Caco-2 (cell line): ENCODE measurements around the gene MC1R. TPM values are rescaled to one million over a fixed set of nuclear protein-coding genes. Genes with fewer than 3 reads are reported as not detected.

Experiments used
- BruUV-seq: library from RNA; stranded (reverse); fragments of 400-500 nt; replicated peaks from 2 replicates; lab custom pipeline; 2021; lab: Mats Ljungman, UMichigan
- CTCF ChIA-PET: fragments of 300-600 bp; sonication (Branson Sonifier 250); formaldehyde crosslinking; loops from one replicate; lab custom pipeline; 2022; ENCODE audit warnings: antibody characterized with exemption; lab: Charles Lee
- POLR2A ChIA-PET: fragments of 300-600 bp; sonication (Branson Sonifier 250); formaldehyde crosslinking; loops from one replicate; lab custom pipeline; 2022; ENCODE audit warnings: antibody characterized with exemption; lab: Charles Lee
- DNase-seq, 2 experiments: peaks; one replicate each; pipeline versions ENCODE4 v3.0.0 to v3.0.0-alpha.2; 2020 to 2022
- H3K27me3 ChIP-seq: replicated peaks from 2 replicates; pipeline ENCODE4 v1.6.0; 2011; ENCODE audit warnings: low read length; ENCODE audit not compliant: control insufficient read depth, insufficient read depth
- H3K36me3 ChIP-seq: 2 replicates; pipeline ENCODE4 v1.5.1; 2011; ENCODE audit warnings: low read length; ENCODE audit not compliant: control insufficient read depth, insufficient read depth
- H3K4me1 ChIP-seq: fragments of 250-450 bp; sonication (Bioruptor Pico); 2 replicates; pipeline ENCODE4 v1.5.1; 2020; ENCODE audit warnings: mild to moderate bottlenecking
- H3K4me3 ChIP-seq: 2 replicates; pipeline ENCODE4 v1.5.1; 2011; ENCODE audit warnings: low read depth, mild to moderate bottlenecking, control low read depth, low read length
- H3K9me3 ChIP-seq: fragments of 250-450 bp; sonication (Bioruptor Pico); 2 replicates; pipeline ENCODE4 v1.5.1; 2020; ENCODE audit warnings: mild to moderate bottlenecking, moderate library complexity
- H3K27ac Mint-ChIP-seq: one replicate; pipeline ENCODE4 v1.8.0; 2022; ENCODE audit warnings: mixed read lengths; ENCODE audit not compliant: unreplicated experiment
- H3K27me3 Mint-ChIP-seq: one replicate; pipeline ENCODE4 v1.8.0; 2022; ENCODE audit warnings: mixed read lengths; ENCODE audit not compliant: insufficient read depth, unreplicated experiment
- H3K36me3 Mint-ChIP-seq: one replicate; pipeline ENCODE4 v1.8.0; 2022; ENCODE audit warnings: mild to moderate bottlenecking, mixed read lengths; ENCODE audit not compliant: insufficient read depth, unreplicated experiment
- H3K4me1 Mint-ChIP-seq: one replicate; pipeline ENCODE4 v1.8.0; 2022; ENCODE audit warnings: low read depth, mixed read lengths; ENCODE audit not compliant: unreplicated experiment
- H3K4me3 Mint-ChIP-seq: one replicate; pipeline ENCODE4 v1.8.0; 2022; ENCODE audit warnings: mild to moderate bottlenecking, moderate library complexity, mixed read lengths; ENCODE audit not compliant: unreplicated experiment
- H3K9me3 Mint-ChIP-seq: one replicate; pipeline ENCODE4 v1.8.0; 2022; ENCODE audit warnings: mixed read lengths; ENCODE audit not compliant: unreplicated experiment
- CTCF ChIP-seq, 2 experiments: fragments of 200-600 bp in 1 of 2; IDR thresholded peaks; 1 replicate in 1 of 2; 2 replicates in 1 of 2; pipeline versions ENCODE4 v1.5.1 to v1.8.0; 2011 to 2022; ENCODE audit warnings: antibody characterized with exemption in 1 of 2, control low read depth in 1 of 2, inconsistent platforms in 1 of 2, low read depth in 1 of 2, low read length in 1 of 2, mild to moderate bottlenecking in 1 of 2, moderate library complexity in 1 of 2; ENCODE audit not compliant: insufficient read depth in 1 of 2, severe bottlenecking in 1 of 2, unreplicated experiment in 1 of 2
- intact Hi-C: fragments of 100-400 bp; cut with micrococcal nuclease; formaldehyde crosslinking; loops from one replicate; pipeline ENCODE4 v1.10.0; 2022; ENCODE audit not compliant: unreplicated experiment
- total RNA-seq: library from RNA; stranded (reverse); gene quantifications from 2 replicates; pipeline ENCODE4 v1.2.3, GENCODE V29; 2022

The MC1R gene
- total RNA-seq, 1 experiment from 2014 or later, result 6.5 TPM

- H3K27me3 ChIP-seq, result no peaks in the 10 kb centered on the region
- POLR2A ChIA-PET, result interaction anchor here (0.6 kb wide), 1 partner anchor 511 kb away, joined by 3 read pairs; no protein-coding TSS in a partner anchor
- intact Hi-C loops, result no loop called here
- Mint-ChIP-seq H3K4me1 (no peaks in the 10 kb centered on the region), H3K9me3 (no peaks in the 10 kb centered on the region), H3K27ac (no peak overlapping the region), H3K36me3 (peaks cover 52% of the 10 kb centered on the region), H3K4me3 (no peak overlapping the region), H3K27me3 (no peaks in the 10 kb centered on the region)
- BruUV-seq, result no TSS peak
- H3K4me1 ChIP-seq, result no peaks in the 10 kb centered on the region
- CTCF ChIA-PET, result interaction anchor here (0.6 kb wide), 1 partner anchor 256 kb away, joined by 7 read pairs; the partner anchor contains the start of gene SPATA2L
- H3K9me3 ChIP-seq, result no peaks in the 10 kb centered on the region
- DNase-seq, result no peak
- peaks cover 4% of the 10 kb centered on the region for H3K36me3 ChIP-seq
- no peak overlapping the region for H3K4me3 ChIP-seq
- TF ChIP-seq CTCF (IDR thresholded peaks at IDR 0.05; ENCODE audit: insufficient read depth in 1 of 2, low read depth in 1 of 2, low read length in 1 of 2, severe bottlenecking in 1 of 2, unreplicated experiment in 1 of 2), result no peak
Observed at GRCh38 chr16:89957216-89957785, 38.6 kb downstream of the MC1R start.

GRCh38 chr16:89958068-89958467 lies 39.4 kb downstream of the MC1R start:
- ChIA-PET CTCF (interaction anchor here (0.6 kb wide), 1 partner anchor 257 kb away, joined by 7 read pairs; the partner anchor contains the start of gene SPATA2L), POLR2A (no interaction called here)
- Mint-ChIP-seq H3K4me3 (no peak overlapping the region), H3K4me1 (no peaks in the 10 kb centered on the region), H3K27ac (no peak overlapping the region), H3K27me3 (no peaks in the 10 kb centered on the region), H3K36me3 (peaks cover 52% of the 10 kb centered on the region), H3K9me3 (no peaks in the 10 kb centered on the region)
- Histone ChIP-seq H3K4me1 (no peaks in the 10 kb centered on the region), H3K36me3 (peaks cover 4% of the 10 kb centered on the region), H3K4me3 (no peak overlapping the region), H3K27me3 (no peaks in the 10 kb centered on the region), H3K9me3 (no peaks in the 10 kb centered on the region)
- intact Hi-C loops, result no loop called here
- TF ChIP-seq CTCF (IDR thresholded peaks at IDR 0.05; ENCODE audit: insufficient read depth in 1 of 2, low read depth in 1 of 2, low read length in 1 of 2, severe bottlenecking in 1 of 2, unreplicated experiment in 1 of 2), result no peak
- DNase-seq, result peak; percentile 73 to 75
- BruUV-seq, result no TSS peak

- POLR2A ChIA-PET, result interaction anchor here (0.5 kb wide), 1 partner anchor 36 kb away, joined by 4 read pairs; no protein-coding TSS in a partner anchor
- Mint-ChIP-seq H3K4me1 (no peaks in the 10 kb centered on the region), H3K27me3 (no peaks in the 10 kb centered on the region), H3K4me3 (no peak overlapping the region), H3K27ac (no peak overlapping the region), H3K36me3 (peaks cover 48% of the 10 kb centered on the region), H3K9me3 (no peaks in the 10 kb centered on the region)
- no peak for TF ChIP-seq CTCF (IDR thresholded peaks at IDR 0.05; ENCODE audit: insufficient read depth in 1 of 2, low read depth in 1 of 2, low read length in 1 of 2, severe bottlenecking in 1 of 2, unreplicated experiment in 1 of 2)
- H3K9me3 ChIP-seq, result no peaks in the 10 kb centered on the region
- H3K4me3 ChIP-seq, result no peak overlapping the region
- H3K36me3 ChIP-seq, result peaks cover 4% of the 10 kb centered on the region
- intact Hi-C loops, result no loop called here
- no peak for DNase-seq
- no peaks in the 10 kb centered on the region for H3K27me3 ChIP-seq
- H3K4me1 ChIP-seq, result no peaks in the 10 kb centered on the region
- BruUV-seq, result no TSS peak
- CTCF ChIA-PET, result no interaction called here
Observed at GRCh38 chr16:89958596-89958995, 39.9 kb downstream of the MC1R start.
